ENCODE data around the gene AHRR.

- no peak for TF ChIP-seq CTCF (IDR thresholded peaks at IDR 0.05 in 2 of 3, conservative IDR thresholded peaks at IDR 0.05 in 1 of 3; ENCODE audit: control insufficient read depth in 2 of 3, extremely low read depth in 1 of 3, insufficient read depth in 1 of 3, low read depth in 3 of 3, low read length in 3 of 3)
- TF ChIP-seq TAF1 (IDR thresholded peaks at IDR 0.05; ENCODE audit: borderline replicate concordance, low read depth, low read length) = no peak
- TF ChIP-seq JUND (IDR thresholded peaks at IDR 0.05; ENCODE audit: low read depth, low read length) = no peak
These were observed 50.5 kb downstream of the AHRR start for GRCh38 chr5:371811-372555.

Measured in GM12878 (cell line).